CD4-positive, alpha-beta T cell (primary cell): ENCODE results near the gene TCAF1. TPM values are rescaled to one million over a fixed set of nuclear protein-coding genes. Genes with fewer than 3 reads are reported as not detected.

ENCODE experiments used
- ATAC-seq: fragments of 200-7000 bp; cut with Tn5 transposase; one replicate; pipeline ENCODE4 v1.10.0; 2022; ENCODE audit warnings: mild to moderate bottlenecking; ENCODE audit not compliant: poor library complexity
- CTCF ChIA-PET: fragments of 350-600 bp; sonication (Branson Sonifier 250); formaldehyde crosslinking; loops from one replicate; lab custom pipeline; 2021; ENCODE audit warnings: antibody characterized with exemption, inconsistent platforms; lab: Charles Lee
- POLR2A ChIA-PET: fragments of 350-600 bp; sonication (Branson Sonifier 250); formaldehyde crosslinking; loops from one replicate; lab custom pipeline; 2021; ENCODE audit warnings: antibody characterized with exemption, inconsistent platforms; lab: Charles Lee
- DNase-seq, 14 experiments: peaks; one replicate each; pipeline ENCODE4 v3.0.0-alpha.2; 2013 to 2020; ENCODE audit warnings: mixed read lengths in 2 of 14
- H3K27ac ChIP-seq, 2 donors: one replicate each; pipeline versions ENCODE4 v1.5.1 to v1.7.0; 2013; ENCODE audit warnings: low read length in 2 of 2, low read depth in 1 of 2, mild to moderate bottlenecking in 1 of 2
- H3K27me3 ChIP-seq, 2 experiments: 1 replicate in 1 of 2; 2 replicates in 1 of 2; pipeline versions ENCODE4 v1.6.1 to v1.7.0; 2013; ENCODE audit warnings: low read length in 2 of 2, control low read depth in 1 of 2, mild to moderate bottlenecking in 1 of 2, moderate library complexity in 1 of 2; ENCODE audit not compliant: insufficient read depth in 2 of 2, control insufficient read depth in 1 of 2
- H3K36me3 ChIP-seq: one replicate; pipeline ENCODE4 v1.6.1; 2013; ENCODE audit warnings: low read length, control low read depth; ENCODE audit not compliant: insufficient read depth
- H3K4me1 ChIP-seq: one replicate; pipeline ENCODE4 v1.6.1; 2013; ENCODE audit warnings: low read length, control low read depth; ENCODE audit not compliant: insufficient read depth
- H3K4me3 ChIP-seq: one replicate; pipeline ENCODE4 v1.5.1; 2013; ENCODE audit warnings: mild to moderate bottlenecking, low read length, moderate library complexity
- H3K9me3 ChIP-seq, 2 experiments: 1 replicate in 1 of 2; 2 replicates in 1 of 2; pipeline versions ENCODE4 v1.6.1 to v1.7.0; 2013; ENCODE audit warnings: low read length in 2 of 2, mild to moderate bottlenecking in 2 of 2, control low read depth in 1 of 2, moderate library complexity in 1 of 2; ENCODE audit not compliant: control insufficient read depth in 1 of 2, insufficient read depth in 1 of 2
- H3K27ac Mint-ChIP-seq: one replicate; pipeline ENCODE4 v1.8.0; 2020; ENCODE audit warnings: mixed read lengths
- H3K27me3 Mint-ChIP-seq: one replicate; pipeline ENCODE4 v1.8.0; 2021; ENCODE audit warnings: mixed read lengths
- H3K36me3 Mint-ChIP-seq: one replicate; pipeline ENCODE4 v1.8.0; 2021; ENCODE audit warnings: low read depth, mixed read lengths
- H3K4me1 Mint-ChIP-seq: one replicate; pipeline ENCODE4 v1.8.0; 2021; ENCODE audit warnings: low read depth, mixed read lengths
- H3K4me3 Mint-ChIP-seq: one replicate; pipeline ENCODE4 v1.8.0; 2020; ENCODE audit warnings: mild to moderate bottlenecking, mixed read lengths
- H3K9me3 Mint-ChIP-seq: one replicate; pipeline ENCODE4 v1.8.0; 2020; ENCODE audit warnings: mixed read lengths
- CTCF ChIP-seq: fragments of 200-600 bp; IDR thresholded peaks from one replicate; pipeline ENCODE4 v1.8.0; 2022; ENCODE audit warnings: antibody characterized with exemption, mild to moderate bottlenecking
- intact Hi-C, 2 experiments: fragments of 100-400 bp; cut with DNase I in 1 of 2; cut with micrococcal nuclease in 1 of 2; formaldehyde crosslinking; loops; one replicate each; pipeline versions ENCODE4 v1.15.1 to v1.9.0; 2023 to 2025; cut with DNase I, micrococcal nuclease
- polyA plus RNA-seq, 2 donors: library from polyadenylated mRNA; unstranded; fragments of 120-200 nt; gene quantifications; one replicate each; pipeline ENCODE4 v1.2.1, GENCODE V29; 2013
- total RNA-seq, 174 experiments: library from RNA in 2 of 174; stranded (reverse) in 2 of 174; gene quantifications; one replicate each; pipeline ENCODE4 v1.2.3 and lab custom pipeline; 2021 to 2026

Gene TCAF1
- total RNA-seq = 1 to 10 TPM; 7.7 to 8.6 TPM
- polyA plus RNA-seq (2013, experiment 1 of 2) = 8.4 TPM
- 12.5 TPM for polyA plus RNA-seq (2013, experiment 2 of 2)
- total RNA-seq (lab: John Stamatoyannopoulos, UW) = 1.5 to 37.0 (median 10.7) reads per million in 172 experiments

- no peaks in the 10 kb centered on the region for H3K36me3 ChIP-seq
- H3K9me3 Mint-ChIP-seq = no peaks in the 10 kb centered on the region
- POLR2A ChIA-PET = interaction anchor here (0.6 to 3.1 kb wide), 7 partner anchors 10 to 518 kb away, joined by 3 to 11 read pairs (median 4); no protein-coding TSS in a partner anchor
- H3K4me1 Mint-ChIP-seq = peaks cover 38% of the 10 kb centered on the region
- DNase-seq = peak; percentile 78 to 94 (median 86)
- CTCF ChIA-PET = interaction anchor here (0.7 to 2.6 kb wide), 9 partner anchors 9 to 169 kb away, joined by 3 to 12 read pairs (median 4); no protein-coding TSS in a partner anchor
- peaks cover 5% of the 10 kb centered on the region for H3K36me3 Mint-ChIP-seq
- H3K9me3 ChIP-seq = no peaks in the 10 kb centered on the region
- H3K4me3 Mint-ChIP-seq = peak within 1 kb of the TSS; percentile 92
- peaks cover 12% of the 10 kb centered on the region for H3K4me1 ChIP-seq
- H3K4me3 ChIP-seq = peak within 1 kb of the TSS; percentile 88
- H3K27ac Mint-ChIP-seq = peak within 1 kb of the TSS; percentile 83
- no peaks in the 10 kb centered on the region for H3K27me3 ChIP-seq
- TF ChIP-seq CTCF = peak; percentile 47
- intact Hi-C loops = loop anchor here (5.0 to 10.0 kb wide), 3 partner anchors 223 to 607 kb away; partner anchors contain the start of gene OR2A14 (in 1 of the 2)
- H3K27ac ChIP-seq = peak within 1 kb of the TSS; percentile 52 to 60
- H3K27me3 Mint-ChIP-seq = no peaks in the 10 kb centered on the region
- peak; percentile 94 for ATAC-seq
Observed at GRCh38 chr7:143901668-143902331, at the start of gene TCAF1. Gene TCAF1 (minus strand): TSS chr7:143902176. CDS start chr7:143876608, 25,568 bp downstream.

DNA sequence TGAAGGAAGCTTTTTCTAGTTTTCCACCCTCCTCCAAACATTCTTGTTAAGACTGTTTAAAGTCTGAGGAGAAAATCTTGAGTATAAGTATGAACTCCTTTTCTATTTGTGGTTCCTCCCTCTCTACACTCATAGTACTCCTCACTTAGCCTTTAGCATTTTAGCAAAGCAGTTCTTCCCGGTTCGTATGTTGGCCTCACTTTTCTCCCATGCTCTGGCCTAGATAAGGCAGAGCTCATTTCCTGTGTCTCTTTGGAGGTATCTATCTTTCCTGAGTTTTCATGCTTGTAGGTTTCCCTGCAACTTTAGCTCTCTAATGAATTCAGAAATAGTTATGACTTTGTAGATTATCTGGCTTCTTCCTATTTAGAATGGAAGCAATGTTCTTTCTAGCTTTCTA lies 46.8 kb upstream of the TCAF1 start:
- CTCF ChIA-PET = no interaction called here
- H3K9me3 ChIP-seq = peaks cover 0 to 4% of the 10 kb centered on the region in 2 experiments
- H3K4me1 Mint-ChIP-seq = no peaks in the 10 kb centered on the region
- H3K27me3 ChIP-seq = peaks cover 2 to 11% of the 10 kb centered on the region in 2 experiments
- no peak overlapping the region for H3K4me3 Mint-ChIP-seq
- ATAC-seq (no peak), DNase-seq (no peak)
- no peaks in the 10 kb centered on the region for H3K36me3 ChIP-seq
- H3K36me3 Mint-ChIP-seq = no peaks in the 10 kb centered on the region
- intact Hi-C loops = loop anchor here in 1 of 2 experiments (10.0 kb wide), 1 partner anchor 146 kb away; no protein-coding TSS in a partner anchor
- no peak overlapping the region for H3K27ac ChIP-seq
- peaks cover 57% of the 10 kb centered on the region for H3K27me3 Mint-ChIP-seq
- TF ChIP-seq CTCF = no peak
- no peaks in the 10 kb centered on the region for H3K9me3 Mint-ChIP-seq
- no peak overlapping the region for H3K27ac Mint-ChIP-seq
- POLR2A ChIA-PET = no interaction called here
- no peaks in the 10 kb centered on the region for H3K4me1 ChIP-seq
- H3K4me3 ChIP-seq = no peak overlapping the region

GRCh38 chr7:143947111-143947510 lies 45.1 kb upstream of the TCAF1 start:
- Mint-ChIP-seq H3K4me1 (no peaks in the 10 kb centered on the region), H3K36me3 (no peaks in the 10 kb centered on the region), H3K4me3 (no peak overlapping the region), H3K9me3 (no peaks in the 10 kb centered on the region), H3K27ac (no peak overlapping the region), H3K27me3 (peaks cover 62% of the 10 kb centered on the region)
- POLR2A ChIA-PET = no interaction called here
- no peaks in the 10 kb centered on the region for H3K4me1 ChIP-seq
- H3K27ac ChIP-seq = no peak overlapping the region
- intact Hi-C loops = loop anchor here in 1 of 2 experiments (10.0 kb wide), 1 partner anchor 148 kb away; no protein-coding TSS in a partner anchor
- H3K4me3 ChIP-seq = no peak overlapping the region
- TF ChIP-seq CTCF = no peak
- DNase-seq (no peak), ATAC-seq (no peak)
- peaks cover 0 to 4% of the 10 kb centered on the region in 2 experiments for H3K9me3 ChIP-seq
- no peaks in the 10 kb centered on the region for H3K27me3 ChIP-seq
- H3K36me3 ChIP-seq = no peaks in the 10 kb centered on the region
- CTCF ChIA-PET = no interaction called here
